Ovary (tissue), 3 donors: ENCODE results near the gene FYN.

Experiments
- CTCF ChIP-seq, 3 donors: fragments of 450-650 bp in 2 of 3; fragments of 200-600 bp in 1 of 3; IDR thresholded peaks; one replicate each; pipeline versions ENCODE4 v1.5.1 to v1.8.0; 2016 to 2022; ENCODE audit warnings: antibody characterized with exemption in 3 of 3, mild to moderate bottlenecking in 1 of 3
- EP300 ChIP-seq: sonication (generic); formaldehyde crosslinking; IDR thresholded peaks from one replicate; pipeline ENCODE4 v1.6.1; 2017; ENCODE audit warnings: antibody characterized with exemption
- POLR2A ChIP-seq: fragments of 450-650 bp; IDR thresholded peaks from one replicate; pipeline ENCODE4 v1.6.1; 2017; ENCODE audit warnings: antibody characterized with exemption, mild to moderate bottlenecking, moderate library complexity
- donor health status: DM: no; HTN: no; CAD: no.

- no peak for TF ChIP-seq CTCF (IDR thresholded peaks at IDR 0.05)
- TF ChIP-seq POLR2A, result no peak
- no peak for TF ChIP-seq EP300
Measured at GRCh38 chr6:111676383-111676782, 196.9 kb downstream of the FYN start.
